ENCODE measurements around the gene ZNF827.

DNA sequence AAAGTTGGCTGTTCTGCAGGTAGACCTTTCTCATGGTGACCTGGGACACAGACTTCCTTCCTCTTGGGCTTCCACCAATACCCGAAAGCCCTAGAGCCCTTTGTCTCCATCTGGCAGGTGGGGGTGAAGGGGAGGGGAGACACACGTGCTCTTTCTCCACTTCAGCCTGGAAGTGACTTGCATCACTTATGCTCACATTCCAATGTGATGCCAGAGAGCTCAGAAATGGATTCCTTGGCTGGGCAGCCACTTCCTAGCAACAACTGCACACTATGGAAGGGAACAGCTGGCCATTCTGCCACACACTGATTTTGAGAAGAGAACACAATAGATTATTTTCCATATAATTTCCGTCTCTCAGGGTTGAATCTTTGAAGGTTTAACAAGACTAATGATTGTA lies 222.4 kb downstream of the ZNF827 start:
- TF ChIP-seq, protein P1, sequence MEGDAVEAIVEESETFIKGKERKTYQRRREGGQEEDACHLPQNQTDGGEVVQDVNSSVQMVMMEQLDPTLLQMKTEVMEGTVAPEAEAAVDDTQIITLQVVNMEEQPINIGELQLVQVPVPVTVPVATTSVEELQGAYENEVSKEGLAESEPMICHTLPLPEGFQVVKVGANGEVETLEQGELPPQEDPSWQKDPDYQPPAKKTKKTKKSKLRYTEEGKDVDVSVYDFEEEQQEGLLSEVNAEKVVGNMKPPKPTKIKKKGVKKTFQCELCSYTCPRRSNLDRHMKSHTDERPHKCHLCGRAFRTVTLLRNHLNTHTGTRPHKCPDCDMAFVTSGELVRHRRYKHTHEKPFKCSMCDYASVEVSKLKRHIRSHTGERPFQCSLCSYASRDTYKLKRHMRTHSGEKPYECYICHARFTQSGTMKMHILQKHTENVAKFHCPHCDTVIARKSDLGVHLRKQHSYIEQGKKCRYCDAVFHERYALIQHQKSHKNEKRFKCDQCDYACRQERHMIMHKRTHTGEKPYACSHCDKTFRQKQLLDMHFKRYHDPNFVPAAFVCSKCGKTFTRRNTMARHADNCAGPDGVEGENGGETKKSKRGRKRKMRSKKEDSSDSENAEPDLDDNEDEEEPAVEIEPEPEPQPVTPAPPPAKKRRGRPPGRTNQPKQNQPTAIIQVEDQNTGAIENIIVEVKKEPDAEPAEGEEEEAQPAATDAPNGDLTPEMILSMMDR (conservative IDR thresholded peaks at IDR 0.05; ENCODE audit: low read depth in 2 of 2) = no peak
- TF ChIP-seq, protein P2, sequence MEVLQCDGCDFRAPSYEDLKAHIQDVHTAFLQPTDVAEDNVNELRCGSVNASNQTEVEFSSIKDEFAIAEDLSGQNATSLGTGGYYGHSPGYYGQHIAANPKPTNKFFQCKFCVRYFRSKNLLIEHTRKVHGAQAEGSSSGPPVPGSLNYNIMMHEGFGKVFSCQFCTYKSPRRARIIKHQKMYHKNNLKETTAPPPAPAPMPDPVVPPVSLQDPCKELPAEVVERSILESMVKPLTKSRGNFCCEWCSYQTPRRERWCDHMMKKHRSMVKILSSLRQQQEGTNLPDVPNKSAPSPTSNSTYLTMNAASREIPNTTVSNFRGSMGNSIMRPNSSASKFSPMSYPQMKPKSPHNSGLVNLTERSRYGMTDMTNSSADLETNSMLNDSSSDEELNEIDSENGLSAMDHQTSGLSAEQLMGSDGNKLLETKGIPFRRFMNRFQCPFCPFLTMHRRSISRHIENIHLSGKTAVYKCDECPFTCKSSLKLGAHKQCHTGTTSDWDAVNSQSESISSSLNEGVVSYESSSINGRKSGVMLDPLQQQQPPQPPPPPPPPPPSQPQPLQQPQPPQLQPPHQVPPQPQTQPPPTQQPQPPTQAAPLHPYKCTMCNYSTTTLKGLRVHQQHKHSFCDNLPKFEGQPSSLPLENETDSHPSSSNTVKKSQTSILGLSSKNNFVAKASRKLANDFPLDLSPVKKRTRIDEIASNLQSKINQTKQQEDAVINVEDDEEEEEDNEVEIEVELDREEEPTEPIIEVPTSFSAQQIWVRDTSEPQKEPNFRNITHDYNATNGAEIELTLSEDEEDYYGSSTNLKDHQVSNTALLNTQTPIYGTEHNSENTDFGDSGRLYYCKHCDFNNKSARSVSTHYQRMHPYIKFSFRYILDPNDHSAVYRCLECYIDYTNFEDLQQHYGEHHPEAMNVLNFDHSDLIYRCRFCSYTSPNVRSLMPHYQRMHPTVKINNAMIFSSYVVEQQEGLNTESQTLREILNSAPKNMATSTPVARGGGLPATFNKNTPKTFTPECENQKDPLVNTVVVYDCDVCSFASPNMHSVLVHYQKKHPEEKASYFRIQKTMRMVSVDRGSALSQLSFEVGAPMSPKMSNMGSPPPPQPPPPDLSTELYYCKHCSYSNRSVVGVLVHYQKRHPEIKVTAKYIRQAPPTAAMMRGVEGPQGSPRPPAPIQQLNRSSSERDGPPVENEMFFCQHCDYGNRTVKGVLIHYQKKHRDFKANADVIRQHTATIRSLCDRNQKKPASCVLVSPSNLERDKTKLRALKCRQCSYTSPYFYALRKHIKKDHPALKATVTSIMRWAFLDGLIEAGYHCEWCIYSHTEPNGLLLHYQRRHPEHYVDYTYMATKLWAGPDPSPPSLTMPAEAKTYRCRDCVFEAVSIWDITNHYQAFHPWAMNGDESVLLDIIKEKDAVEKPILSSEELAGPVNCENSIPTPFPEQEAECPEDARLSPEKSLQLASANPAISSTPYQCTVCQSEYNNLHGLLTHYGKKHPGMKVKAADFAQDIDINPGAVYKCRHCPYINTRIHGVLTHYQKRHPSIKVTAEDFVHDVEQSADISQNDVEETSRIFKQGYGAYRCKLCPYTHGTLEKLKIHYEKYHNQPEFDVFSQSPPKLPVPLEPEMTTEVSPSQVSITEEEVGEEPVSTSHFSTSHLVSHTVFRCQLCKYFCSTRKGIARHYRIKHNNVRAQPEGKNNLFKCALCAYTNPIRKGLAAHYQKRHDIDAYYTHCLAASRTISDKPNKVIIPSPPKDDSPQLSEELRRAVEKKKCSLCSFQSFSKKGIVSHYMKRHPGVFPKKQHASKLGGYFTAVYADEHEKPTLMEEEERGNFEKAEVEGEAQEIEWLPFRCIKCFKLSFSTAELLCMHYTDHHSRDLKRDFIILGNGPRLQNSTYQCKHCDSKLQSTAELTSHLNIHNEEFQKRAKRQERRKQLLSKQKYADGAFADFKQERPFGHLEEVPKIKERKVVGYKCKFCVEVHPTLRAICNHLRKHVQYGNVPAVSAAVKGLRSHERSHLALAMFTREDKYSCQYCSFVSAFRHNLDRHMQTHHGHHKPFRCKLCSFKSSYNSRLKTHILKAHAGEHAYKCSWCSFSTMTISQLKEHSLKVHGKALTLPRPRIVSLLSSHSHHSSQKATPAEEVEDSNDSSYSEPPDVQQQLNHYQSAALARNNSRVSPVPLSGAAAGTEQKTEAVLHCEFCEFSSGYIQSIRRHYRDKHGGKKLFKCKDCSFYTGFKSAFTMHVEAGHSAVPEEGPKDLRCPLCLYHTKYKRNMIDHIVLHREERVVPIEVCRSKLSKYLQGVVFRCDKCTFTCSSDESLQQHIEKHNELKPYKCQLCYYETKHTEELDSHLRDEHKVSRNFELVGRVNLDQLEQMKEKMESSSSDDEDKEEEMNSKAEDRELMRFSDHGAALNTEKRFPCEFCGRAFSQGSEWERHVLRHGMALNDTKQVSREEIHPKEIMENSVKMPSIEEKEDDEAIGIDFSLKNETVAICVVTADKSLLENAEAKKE (CRISPR knock-in tag; IDR thresholded peaks at IDR 0.05) = no peak
- no peak for TF ChIP-seq JUNB (IDR thresholded peaks at IDR 0.05; ENCODE audit: unreplicated experiment)
- no peak for TF ChIP-seq POLR2AphosphoS5 (IDR thresholded peaks at IDR 0.05; ENCODE audit: low read depth)
- TF ChIP-seq EZH2 (IDR thresholded peaks at IDR 0.05; ENCODE audit: low read depth, unreplicated experiment) = no peak
- no peak for TF ChIP-seq EZH2phosphoT487 (IDR thresholded peaks at IDR 0.05; ENCODE audit: unreplicated experiment)
- no peak for TF ChIP-seq NANOG (IDR thresholded peaks at IDR 0.05; ENCODE audit: borderline replicate concordance)
- TF ChIP-seq, protein P3, sequence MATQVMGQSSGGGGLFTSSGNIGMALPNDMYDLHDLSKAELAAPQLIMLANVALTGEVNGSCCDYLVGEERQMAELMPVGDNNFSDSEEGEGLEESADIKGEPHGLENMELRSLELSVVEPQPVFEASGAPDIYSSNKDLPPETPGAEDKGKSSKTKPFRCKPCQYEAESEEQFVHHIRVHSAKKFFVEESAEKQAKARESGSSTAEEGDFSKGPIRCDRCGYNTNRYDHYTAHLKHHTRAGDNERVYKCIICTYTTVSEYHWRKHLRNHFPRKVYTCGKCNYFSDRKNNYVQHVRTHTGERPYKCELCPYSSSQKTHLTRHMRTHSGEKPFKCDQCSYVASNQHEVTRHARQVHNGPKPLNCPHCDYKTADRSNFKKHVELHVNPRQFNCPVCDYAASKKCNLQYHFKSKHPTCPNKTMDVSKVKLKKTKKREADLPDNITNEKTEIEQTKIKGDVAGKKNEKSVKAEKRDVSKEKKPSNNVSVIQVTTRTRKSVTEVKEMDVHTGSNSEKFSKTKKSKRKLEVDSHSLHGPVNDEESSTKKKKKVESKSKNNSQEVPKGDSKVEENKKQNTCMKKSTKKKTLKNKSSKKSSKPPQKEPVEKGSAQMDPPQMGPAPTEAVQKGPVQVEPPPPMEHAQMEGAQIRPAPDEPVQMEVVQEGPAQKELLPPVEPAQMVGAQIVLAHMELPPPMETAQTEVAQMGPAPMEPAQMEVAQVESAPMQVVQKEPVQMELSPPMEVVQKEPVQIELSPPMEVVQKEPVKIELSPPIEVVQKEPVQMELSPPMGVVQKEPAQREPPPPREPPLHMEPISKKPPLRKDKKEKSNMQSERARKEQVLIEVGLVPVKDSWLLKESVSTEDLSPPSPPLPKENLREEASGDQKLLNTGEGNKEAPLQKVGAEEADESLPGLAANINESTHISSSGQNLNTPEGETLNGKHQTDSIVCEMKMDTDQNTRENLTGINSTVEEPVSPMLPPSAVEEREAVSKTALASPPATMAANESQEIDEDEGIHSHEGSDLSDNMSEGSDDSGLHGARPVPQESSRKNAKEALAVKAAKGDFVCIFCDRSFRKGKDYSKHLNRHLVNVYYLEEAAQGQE (IDR thresholded peaks at IDR 0.05; ENCODE audit: unreplicated experiment) = no peak

All from GM23338 (cell line).